Hematopoietic multipotent progenitor cell (in vitro differentiated cells): ENCODE results near the gene DZIP1L. TPM values are rescaled to one million over a fixed set of nuclear protein-coding genes. Genes with fewer than 3 reads are reported as not detected.
"Not testable (repeated sequence)": the region's sequence is repeated elsewhere in the genome, so short reads cannot be mapped to it uniquely, and the experiment has no call there.

Experiments
- DNase-seq, 3 donors: peaks; one replicate each; pipeline ENCODE4 v3.0.0-alpha.2; 2011 to 2015; ENCODE audit warnings: low read depth in 2 of 3, low spot score in 2 of 3
- total RNA-seq: library from RNA; depleted of rRNA; stranded (reverse); fragments of >200 nt; gene quantifications from one replicate; pipeline ENCODE4 v1.2.3, GENCODE V29; 2012

DZIP1L gene
- total RNA-seq = 7.3 TPM

GRCh38 chr3:138114988-138115971, at the start of gene DZIP1L:
Gene DZIP1L (minus strand): TSS chr3:138115608. CDS start chr3:138103971, 11,637 bp downstream.
- DNase-seq = peak in 2 of 3 donors; percentile 38 to 51

DNA sequence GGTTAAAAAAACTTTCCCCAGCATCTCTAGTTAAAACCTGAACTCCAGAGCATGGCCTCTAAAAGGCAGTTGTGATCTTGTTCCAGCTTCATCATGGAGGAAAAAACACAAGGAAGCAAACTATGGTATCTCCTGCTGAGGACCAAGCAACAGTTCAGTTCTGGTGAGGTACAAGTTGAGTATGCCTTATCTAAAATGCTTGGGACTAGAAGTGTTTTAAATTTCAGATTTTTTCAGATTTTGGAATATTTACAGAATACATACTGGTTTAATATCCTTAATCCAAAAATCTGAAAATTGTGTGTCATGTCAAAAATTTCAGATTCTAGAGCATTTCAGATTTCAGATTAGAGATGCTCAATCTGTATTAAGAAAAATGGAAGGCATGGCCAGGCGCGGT, 49.7 kb upstream of the DZIP1L start:
- no peak for DNase-seq

GRCh38 chr3:138157743-138158142, 42.3 kb upstream of the DZIP1L start:
- DNase-seq = no peak

DNA sequence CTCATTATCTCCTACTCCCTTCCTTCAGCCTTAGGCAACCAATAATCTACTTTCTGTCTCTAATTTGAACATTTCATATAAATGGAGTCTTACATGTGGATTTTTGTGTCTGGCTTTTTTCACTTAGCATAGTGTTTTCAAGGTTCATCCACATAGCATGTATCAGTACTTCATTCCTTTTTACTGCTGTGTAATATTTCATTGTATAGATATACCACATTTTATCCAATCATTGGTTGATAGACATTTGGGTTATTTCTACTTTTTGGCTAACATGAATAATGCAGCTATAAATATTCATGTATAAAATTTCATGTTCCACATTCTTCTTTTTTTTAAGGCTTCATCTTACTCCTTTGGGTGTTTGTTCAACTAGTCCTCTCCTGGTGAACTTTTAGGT, 39.1 kb upstream of the DZIP1L start:
- no peak for DNase-seq

GRCh38 chr3:138148503-138148902, 33.1 kb upstream of the DZIP1L start:
- no peak for DNase-seq

DNA sequence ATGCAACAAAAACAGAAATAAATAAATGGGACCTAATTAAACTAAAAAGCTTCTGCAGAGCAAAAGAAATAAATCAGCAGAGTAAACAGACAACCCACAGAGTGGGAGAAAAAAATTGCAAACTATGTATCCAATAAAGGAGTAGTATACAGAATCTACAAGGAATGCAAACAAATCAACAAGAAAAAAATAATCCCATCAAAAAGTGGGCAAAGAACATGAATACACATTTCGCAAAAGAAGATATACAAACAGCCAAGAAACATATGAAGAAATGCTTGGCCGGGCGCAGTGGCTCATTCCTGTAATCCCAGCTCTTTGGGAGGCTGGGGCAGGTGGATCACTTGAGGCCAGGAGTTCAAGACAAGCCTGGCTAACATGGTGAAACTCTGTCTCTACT, 26.8 kb upstream of the DZIP1L start:
- not testable (repeated sequence) for DNase-seq

GRCh38 chr3:138140940-138141339, 25.5 kb upstream of the DZIP1L start:
- no peak for DNase-seq

GRCh38 chr3:138139691-138140090, 24.3 kb upstream of the DZIP1L start:
- DNase-seq = no peak

DNA sequence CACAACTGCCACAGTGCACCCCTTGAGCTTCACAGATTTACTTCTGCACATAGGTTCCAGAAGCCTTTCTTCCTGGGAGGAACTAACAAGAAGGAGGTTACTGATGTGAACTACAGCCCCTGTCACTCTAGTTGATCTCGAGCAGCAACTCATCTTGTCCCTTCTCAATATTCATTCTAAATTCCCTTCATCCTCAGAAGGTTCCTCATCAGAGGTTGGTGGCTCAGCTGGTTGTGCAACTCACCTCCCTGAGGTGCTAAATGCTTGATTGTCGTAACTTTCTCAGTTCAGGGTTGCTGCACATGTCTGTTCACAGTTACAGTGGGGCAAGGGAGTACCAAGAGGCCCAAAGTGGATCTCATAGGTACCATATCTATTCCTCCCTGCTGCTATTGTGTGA, 22.5 kb upstream of the DZIP1L start:
- DNase-seq = no peak

- no peak for DNase-seq
Measured at GRCh38 chr3:138136201-138136600, 20.8 kb upstream of the DZIP1L start.

DNA sequence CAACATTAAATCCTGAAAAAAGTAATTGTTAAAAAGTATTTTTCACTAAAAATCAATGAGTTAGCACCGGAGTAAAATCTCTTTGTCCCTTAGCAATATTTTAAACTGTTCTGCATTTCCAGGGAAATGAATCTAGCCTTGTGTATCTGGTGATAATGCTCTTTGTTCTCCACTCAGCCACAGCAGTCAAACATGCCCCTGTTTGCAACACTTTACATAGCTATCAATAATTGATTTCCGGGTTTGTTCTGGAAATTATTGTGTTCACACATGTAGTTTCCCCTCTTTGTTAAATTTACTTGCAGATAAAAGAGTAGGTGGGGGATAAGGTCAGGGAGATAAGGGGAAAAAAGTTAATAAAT, 20.4 kb upstream of the DZIP1L start:
- no peak for DNase-seq

GRCh38 chr3:138135146-138135832, 19.9 kb upstream of the DZIP1L start:
- peak in 1 of 3 donors; percentile 42 for DNase-seq

- DNase-seq = no peak
Measured at GRCh38 chr3:138132239-138132638, 16.8 kb upstream of the DZIP1L start, which contains the start of gene A4GNT. Gene A4GNT (minus strand): TSS chr3:138132390. CDS start chr3:138131256, 1,134 bp downstream.

- no peak for DNase-seq
Measured at GRCh38 chr3:138127636-138128365, 12.4 kb upstream of the DZIP1L start.

- DNase-seq = no peak
Measured at GRCh38 chr3:138125548-138126221, 10.3 kb upstream of the DZIP1L start.

- DNase-seq = no peak
Measured at GRCh38 chr3:138124706-138125355, 9.4 kb upstream of the DZIP1L start.

DNA sequence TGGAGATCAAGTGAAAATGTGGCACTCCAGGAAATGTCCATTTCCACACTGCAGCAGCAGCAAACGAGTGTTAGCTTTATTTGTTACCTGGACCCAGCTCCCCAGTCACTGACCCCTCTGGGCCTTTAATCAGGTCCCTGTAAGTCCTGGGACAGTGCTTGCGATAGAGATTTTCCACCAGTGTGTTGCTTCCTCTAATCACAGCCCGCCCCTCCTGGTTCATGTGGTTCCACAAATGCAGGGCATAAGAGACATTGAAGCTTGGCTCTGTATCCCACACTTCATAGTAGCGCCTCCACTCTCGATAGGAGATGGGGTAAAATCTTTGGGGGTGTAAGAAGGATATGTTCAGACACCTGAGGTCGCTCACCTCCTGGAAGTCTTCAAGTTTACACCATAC, 8.8 kb upstream of the DZIP1L start:
- no peak for DNase-seq

DNA sequence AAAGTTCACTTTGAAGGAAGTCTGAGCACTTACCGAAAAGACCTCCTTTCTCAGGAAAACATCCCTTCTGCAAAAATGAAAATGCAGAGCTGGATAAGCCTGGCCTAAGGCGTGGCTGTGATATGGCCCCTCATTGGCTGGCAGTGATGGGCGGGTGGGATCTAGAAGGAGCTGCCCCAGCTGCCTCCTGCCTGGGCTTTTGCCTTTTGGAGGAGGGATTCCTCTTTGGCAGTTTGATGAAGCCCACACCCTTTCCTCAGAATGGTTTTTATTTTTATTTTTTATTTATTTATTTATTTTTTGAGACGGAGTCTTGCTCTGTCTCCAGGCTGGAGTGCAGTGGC, 4.0 kb upstream of the DZIP1L start:
- DNase-seq = no peak

- DNase-seq = peak in 2 of 3 donors; percentile 35 to 52
Measured at GRCh38 chr3:138118612-138119422, 3.4 kb upstream of the DZIP1L start.
